ENCODE data around the gene VIT.
"Not testable (repeated sequence)": the region's sequence is repeated elsewhere in the genome, so short reads cannot be mapped to it uniquely, and the experiment has no call there.

Gene VIT

DNA sequence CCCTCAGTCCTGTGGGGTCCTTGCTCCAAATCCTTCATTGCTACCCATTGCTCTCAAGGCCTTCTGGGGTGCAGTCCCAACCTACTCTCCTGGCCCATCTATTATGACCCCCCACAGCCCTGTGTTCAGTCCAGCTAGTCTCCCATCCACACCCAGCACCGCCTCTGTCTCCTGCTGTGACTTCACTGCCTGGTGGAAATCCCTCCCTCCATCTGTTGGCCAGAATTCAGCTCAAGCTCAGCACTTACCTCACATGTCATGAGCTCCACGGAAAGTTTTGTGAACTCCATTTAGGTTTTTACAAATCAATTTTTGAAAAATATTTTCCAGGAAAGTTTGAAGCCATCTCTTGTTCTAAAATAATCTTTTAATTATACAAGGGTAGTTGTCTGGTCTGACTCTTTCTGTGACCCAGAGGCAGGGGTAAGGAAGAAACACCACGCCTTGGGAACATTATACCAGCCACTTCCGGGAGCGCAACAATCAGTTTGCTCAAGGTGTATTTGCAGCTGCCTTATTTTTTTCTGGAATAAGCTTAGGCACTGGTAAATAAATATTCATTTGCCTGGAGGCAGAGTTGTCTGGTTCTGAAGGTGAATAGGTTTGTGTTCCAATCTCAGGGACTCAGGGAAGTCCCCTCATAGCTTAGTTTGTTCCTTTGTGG, 110.8 kb downstream of the VIT start:
- DNase-seq (ENCODE audit: low spot score) = no peak

DNA sequence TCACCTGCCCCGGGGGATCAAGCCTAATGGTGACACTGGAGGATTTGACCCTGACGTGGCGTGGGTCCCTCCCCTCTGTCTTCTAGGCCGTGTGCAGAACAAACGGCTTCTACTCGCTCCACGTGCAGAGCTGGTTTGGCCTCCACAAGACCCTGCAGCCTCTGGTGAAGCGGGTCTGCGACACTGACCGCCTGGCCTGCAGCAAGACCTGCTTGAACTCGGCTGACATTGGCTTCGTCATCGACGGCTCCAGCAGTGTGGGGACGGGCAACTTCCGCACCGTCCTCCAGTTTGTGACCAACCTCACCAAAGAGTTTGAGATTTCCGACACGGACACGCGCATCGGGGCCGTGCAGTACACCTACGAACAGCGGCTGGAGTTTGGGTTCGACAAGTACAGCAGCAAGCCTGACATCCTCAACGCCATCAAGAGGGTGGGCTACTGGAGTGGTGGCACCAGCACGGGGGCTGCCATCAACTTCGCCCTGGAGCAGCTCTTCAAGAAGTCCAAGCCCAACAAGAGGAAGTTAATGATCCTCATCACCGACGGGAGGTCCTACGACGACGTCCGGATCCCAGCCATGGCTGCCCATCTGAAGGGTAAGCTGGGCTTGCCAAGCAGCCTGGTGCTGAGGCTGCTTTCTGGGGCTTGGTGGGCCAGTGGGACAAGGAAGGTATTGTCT, 112.0 kb downstream of the VIT start:
- DNase-seq (ENCODE audit: low spot score) = no peak

DNA sequence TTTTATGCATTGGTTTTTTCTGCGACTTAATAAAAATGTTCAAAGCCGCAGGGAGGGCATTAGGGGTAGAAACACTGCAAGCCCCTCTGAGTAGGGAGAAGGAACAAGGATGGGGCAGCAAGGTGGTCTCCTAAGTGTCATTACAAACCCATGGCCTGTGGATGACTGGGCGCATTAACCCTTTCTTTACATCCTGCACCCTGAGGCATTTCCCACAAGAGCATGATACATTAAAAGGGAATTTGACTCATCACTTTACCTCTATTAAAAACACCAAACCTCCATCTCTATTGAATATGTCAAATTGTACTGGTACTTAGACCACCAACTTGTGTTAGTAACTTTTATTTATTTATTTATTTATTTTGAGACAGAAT, 112.5 kb downstream of the VIT start:
- DNase-seq (ENCODE audit: low spot score) = no peak

- DNase-seq (ENCODE audit: low spot score) = no peak
Measured at GRCh38 chr2:36811071-36811470, 114.6 kb downstream of the VIT start.

GRCh38 chr2:36812196-36812595, 115.7 kb downstream of the VIT start:
- no peak for DNase-seq (ENCODE audit: low spot score)

GRCh38 chr2:36818542-36818941, 122.0 kb downstream of the VIT start:
- DNase-seq (ENCODE audit: low spot score) = no peak

- no peak for DNase-seq (ENCODE audit: low spot score)
Measured at GRCh38 chr2:36819095-36819711, 122.7 kb downstream of the VIT start.

DNA sequence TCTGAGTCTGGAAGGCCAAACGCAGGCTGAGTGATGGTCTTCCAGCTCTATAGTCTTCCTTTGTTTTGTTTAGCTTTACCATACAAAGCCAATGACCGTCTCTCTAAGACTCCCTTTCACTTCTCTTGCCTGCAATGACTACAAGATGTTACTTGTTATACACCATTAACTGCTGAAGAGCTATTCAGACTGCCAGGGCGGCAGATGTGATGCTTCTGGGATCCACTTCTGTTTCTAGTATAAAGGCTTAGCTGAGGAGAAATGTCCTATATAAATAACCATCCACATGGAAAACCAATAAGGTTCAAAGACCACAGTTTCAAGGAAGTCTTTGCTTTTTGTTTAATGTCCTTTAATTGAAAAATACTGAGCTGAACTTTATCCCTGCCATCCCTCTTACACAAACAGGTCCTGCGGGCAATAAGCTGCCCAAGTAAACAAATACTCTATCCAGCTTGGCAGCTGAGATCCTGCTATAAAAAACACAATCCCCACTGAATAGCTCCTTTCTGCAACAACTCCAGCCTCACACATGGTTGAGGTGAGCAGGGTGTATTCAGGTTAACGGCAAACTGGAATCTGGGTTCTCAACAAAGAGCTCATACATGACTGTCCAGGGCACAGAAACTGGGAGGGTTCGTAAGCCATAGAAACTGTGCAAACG, 124.6 kb downstream of the VIT start:
- DNase-seq (ENCODE audit: low spot score) = no peak

- no peak for DNase-seq (ENCODE audit: low spot score)
Measured at GRCh38 chr2:36823862-36824261, 127.4 kb downstream of the VIT start.

GRCh38 chr2:36824273-36824672, 127.8 kb downstream of the VIT start:
- no peak for DNase-seq (ENCODE audit: low spot score)

- not testable (repeated sequence) for DNase-seq (ENCODE audit: low spot score)
Measured at GRCh38 chr2:36824683-36825082, 128.2 kb downstream of the VIT start.

DNA sequence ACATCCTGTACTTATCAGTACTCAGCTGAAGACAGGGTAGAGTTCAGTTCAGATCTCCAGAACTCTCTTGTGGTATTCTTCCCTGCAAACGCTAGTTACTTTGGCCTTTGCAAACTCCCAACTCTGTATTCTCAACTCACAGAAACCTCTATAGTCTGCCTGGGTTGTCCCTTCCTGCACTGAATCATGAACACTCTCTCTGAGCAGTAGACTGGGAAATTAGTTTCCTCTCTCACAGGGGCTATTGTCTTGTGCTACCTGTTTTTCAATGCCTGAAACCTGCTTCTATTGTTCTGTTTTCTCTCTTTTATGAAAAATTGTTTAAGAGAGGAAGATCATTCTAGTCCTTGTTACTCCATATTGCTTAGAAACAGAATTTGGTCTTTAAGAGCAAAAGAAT, 134.7 kb downstream of the VIT start:
- DNase-seq (ENCODE audit: low spot score) = no peak

DNA sequence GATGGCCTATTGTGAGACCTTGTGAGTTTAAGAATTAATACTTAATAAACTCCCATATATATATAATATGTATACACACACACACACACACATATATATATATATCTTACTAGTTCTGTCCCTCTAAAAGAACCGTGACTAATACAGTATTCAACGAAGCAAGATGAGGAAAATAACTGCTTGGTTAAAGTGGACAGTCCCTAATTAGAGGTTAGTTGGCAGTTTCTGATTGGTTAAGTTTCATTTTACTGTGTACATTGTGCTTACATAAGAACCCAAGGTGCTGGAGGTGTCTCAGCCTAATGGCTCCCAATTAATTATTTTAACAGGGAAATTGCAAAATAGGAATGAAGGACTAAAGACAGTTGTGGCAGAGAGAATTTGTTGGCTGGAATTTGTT, 137.7 kb downstream of the VIT start:
- DNase-seq (ENCODE audit: low spot score) = no peak

DNA sequence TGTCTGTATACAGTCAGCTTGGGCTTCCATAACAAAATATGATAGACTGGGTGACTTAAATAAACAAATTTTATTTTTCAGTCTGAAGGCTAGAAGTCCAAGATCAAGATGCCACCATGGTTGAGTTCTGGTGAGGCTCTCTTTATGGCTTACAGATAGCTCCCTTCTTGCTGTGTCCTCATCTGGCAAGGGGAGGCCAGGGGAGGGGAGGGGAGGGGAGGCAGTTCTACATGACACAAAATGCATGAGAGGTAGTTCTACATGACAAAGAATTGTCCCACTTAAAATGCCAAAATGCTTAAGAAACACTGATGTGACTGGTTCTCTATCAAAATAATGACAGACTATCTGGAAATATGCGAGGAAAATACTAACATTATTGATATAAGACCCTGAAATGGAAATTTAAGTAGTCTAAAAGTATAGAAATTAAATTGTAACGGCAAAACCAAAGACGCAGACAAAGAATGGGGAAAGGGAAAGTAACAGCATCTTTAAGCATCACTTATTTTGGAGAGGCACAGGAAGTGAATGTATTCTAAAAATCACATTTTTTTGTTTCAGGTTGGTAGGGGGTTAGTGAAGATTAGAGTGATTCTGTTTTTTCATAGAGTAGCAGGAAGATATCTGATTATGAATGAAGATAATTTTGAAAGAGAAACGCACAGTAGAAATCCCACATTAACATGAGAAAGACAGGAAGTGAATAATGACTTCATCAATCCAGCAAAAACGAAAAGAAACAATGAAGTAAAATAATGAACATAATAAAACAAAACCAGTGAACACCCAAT, 138.4 kb downstream of the VIT start:
- DNase-seq (ENCODE audit: low spot score) = no peak

DNA sequence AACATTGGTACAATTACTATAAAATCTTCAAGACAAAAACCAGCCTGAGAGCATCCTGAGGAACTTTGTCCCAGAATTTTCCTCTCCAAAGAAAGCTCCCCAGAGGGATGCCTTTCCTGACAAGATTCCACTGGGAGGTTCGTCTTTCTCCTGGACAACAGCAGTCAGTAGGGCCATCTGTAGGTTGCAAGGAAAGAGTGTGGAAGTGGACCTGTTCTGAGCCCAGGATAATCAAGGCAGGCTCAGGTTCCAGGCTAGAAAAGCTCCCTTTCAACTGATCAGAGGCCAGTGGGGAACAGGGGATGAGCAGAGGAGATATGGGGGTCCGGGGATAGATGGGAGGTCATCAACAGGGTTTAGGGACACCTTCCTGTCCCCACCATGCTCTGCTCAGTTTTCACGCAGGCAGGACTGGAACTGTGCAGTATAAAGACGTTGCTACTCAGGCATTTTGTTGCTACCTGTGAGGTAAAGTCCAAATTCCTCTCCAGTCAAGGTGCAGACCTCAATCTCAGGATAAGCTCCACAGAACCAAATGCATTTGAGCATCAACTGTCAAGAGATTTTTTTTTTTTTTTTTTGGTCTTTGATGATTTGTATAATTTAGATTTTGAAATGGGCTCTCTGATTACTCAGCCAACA, 143.6 kb downstream of the VIT start:
- no peak for DNase-seq (ENCODE audit: low spot score)

DNA sequence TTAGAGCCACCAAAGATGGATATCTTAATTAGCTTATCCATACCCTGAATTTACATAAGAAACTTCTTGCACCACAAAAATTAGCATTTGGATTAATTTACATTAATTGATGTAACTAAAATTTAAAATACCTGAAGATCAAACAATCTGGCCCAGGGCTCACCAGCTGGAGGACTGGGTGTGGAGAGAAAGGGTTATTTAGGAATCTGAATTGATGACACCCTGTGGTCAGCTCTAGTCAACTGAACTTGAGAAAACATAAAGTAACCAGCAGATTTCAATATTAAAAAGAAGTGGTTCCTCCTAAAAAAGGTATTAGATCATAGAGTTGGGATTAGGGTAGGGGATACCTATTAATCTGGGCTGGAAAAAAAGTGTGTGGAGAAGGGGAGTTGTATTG, 147.3 kb downstream of the VIT start:
- no peak for DNase-seq (ENCODE audit: low spot score)

DNA sequence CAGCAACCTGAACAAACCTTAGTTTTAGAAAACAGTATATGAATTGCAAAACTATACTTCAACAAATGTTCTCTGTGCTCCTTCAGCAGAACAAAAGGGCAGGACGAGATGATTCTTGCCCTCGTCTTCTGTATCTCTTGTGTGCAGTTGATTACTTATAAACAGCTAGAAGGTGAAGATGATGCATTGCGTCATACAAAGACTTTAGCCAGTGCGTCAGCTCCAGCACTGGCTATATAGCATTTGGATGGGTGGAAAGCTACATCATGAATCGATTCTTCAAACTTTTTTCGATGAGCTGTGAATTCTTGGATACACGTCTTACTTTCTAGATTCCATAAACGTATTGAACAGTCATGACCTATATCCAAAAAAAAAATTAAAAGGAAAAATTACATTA, 152.8 kb downstream of the VIT start:
- DNase-seq (ENCODE audit: low spot score) = no peak

DNA sequence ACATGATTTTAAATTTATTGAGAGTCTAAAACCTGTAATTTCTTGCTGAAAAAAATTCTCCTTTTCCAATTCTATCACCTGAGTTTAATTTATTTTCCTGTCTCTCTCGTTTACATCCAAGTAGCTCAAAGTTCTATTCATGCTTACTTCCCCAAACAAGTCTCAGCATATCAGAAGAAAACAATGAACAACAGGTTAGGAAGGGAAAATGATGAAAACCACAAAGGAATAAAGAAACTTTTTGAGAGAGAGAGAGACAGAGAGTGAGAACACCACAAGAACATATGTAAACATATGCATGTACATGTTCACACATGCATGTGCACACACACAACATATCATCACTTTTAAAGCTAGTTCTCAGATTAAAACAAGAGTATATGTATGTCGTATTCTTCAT, 157.7 kb downstream of the VIT start:
- DNase-seq (ENCODE audit: low spot score) = no peak

DNA sequence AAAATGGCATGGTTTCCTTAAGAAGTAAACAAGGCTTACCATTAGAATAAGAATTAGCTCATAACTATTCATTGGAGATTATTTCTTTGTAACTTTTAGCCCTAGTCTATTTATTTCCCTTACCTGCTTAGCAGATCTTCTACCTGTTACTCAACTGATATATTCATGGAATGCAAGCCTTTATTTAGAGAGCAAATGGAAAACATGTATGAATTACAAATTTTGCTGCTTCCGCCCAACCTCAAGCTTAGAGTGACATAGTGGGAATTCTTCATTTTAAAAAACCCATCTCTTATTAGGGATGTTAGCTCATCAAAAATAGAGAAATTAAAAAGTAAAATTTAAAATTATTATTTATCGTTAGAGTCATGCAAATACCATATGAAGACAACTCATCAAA, 158.9 kb downstream of the VIT start:
- no peak for DNase-seq (ENCODE audit: low spot score)

GRCh38 chr2:36857713-36858112, 161.2 kb downstream of the VIT start:
- no peak for DNase-seq (ENCODE audit: low spot score)

DNA sequence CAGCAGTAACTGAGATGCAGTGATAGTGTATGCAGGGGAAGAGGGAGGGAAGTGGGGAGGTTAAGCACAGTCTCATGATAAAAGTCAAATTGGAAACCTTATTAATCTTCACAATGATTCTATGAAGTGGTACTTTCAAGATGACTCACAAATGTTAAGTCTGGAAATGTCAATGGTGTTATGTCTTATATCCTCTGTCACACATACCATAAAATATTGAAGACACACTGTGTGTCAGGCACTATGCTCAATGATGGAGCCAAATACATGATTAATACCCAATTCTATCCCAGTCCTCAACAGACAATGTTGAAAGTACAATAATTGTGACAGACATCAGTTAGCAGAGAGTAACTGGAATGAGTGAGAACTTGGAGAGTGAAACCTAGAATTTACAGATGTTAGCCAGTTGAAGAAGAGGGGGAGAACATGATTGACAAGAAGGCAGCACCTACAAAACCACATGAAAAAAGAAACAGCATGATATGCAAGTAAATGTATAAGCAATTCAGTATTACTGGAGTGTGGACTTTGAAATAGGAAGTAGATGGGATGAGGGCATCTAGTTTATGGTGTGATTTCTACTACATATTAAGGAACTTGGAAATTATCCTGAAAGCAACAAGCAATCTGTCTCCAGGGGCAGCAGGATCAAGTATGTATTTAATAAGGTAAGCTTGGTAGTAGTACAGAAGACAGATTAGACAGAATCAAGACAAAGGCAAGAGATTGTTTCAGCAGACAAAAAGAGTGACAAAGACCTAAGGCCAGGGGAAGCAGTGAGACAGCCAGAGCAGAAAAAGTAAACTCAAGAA, 162.3 kb downstream of the VIT start:
- no peak for DNase-seq (ENCODE audit: low spot score)
